NCI-H128 (cell line): ENCODE measurements around the gene KCNK2.

ENCODE experiments used
- DNase-seq: peaks from one replicate; lab custom pipeline; 2025; ENCODE audit not compliant: unreplicated experiment; lab: John Stamatoyannopoulos, UW

KCNK2 gene

GRCh38 chr1:215094381-215094780, 11.8 kb downstream of the KCNK2 start:
- no peak for DNase-seq

- no peak for DNase-seq
These were observed 13.0 kb downstream of the KCNK2 start for GRCh38 chr1:215095524-215095923.

- no peak for DNase-seq
These were observed 19.0 kb downstream of the KCNK2 start for GRCh38 chr1:215101511-215101910.

GRCh38 chr1:215104283-215104682, 21.7 kb downstream of the KCNK2 start:
- DNase-seq, result no peak

GRCh38 chr1:215106067-215106466, 23.5 kb downstream of the KCNK2 start:
- no peak for DNase-seq

GRCh38 chr1:215109171-215109570, 26.6 kb downstream of the KCNK2 start:
- DNase-seq, result no peak

GRCh38 chr1:215111916-215112315, 29.4 kb downstream of the KCNK2 start:
- DNase-seq, result no peak

GRCh38 chr1:215113776-215114153, 31.2 kb downstream of the KCNK2 start:
- DNase-seq, result no peak

- DNase-seq, result no peak
These were observed 31.8 kb downstream of the KCNK2 start for GRCh38 chr1:215114154-215114933.

- no peak for DNase-seq
These were observed 33.2 kb downstream of the KCNK2 start for GRCh38 chr1:215115760-215116159.

GRCh38 chr1:215118081-215118480, 35.5 kb downstream of the KCNK2 start:
- DNase-seq, result no peak

- no peak for DNase-seq
These were observed 36.5 kb downstream of the KCNK2 start for GRCh38 chr1:215119056-215119455.

GRCh38 chr1:215119719-215120365, 37.3 kb downstream of the KCNK2 start:
- DNase-seq, result no peak

GRCh38 chr1:215128504-215128903, 46.0 kb downstream of the KCNK2 start:
- DNase-seq, result no peak

GRCh38 chr1:215131291-215131690, 48.8 kb downstream of the KCNK2 start:
- no peak for DNase-seq

GRCh38 chr1:215132156-215132555, 49.6 kb downstream of the KCNK2 start:
- no peak for DNase-seq

GRCh38 chr1:215133532-215133931, 51.0 kb downstream of the KCNK2 start:
- no peak for DNase-seq

- DNase-seq, result no peak
These were observed 55.4 kb downstream of the KCNK2 start for GRCh38 chr1:215137985-215138384.

- DNase-seq, result no peak
These were observed 57.6 kb downstream of the KCNK2 start for GRCh38 chr1:215140135-215140534.

GRCh38 chr1:215141460-215141859, 58.9 kb downstream of the KCNK2 start:
- no peak for DNase-seq

- DNase-seq, result no peak
These were observed 61.0 kb downstream of the KCNK2 start for GRCh38 chr1:215143497-215143896.

- DNase-seq, result peak; percentile 9
These were observed 63.9 kb downstream of the KCNK2 start for GRCh38 chr1:215146240-215146975.
